ENCODE data around the gene MUC6. TPM values are rescaled to one million over a fixed set of nuclear protein-coding genes. Genes with fewer than 3 reads are reported as not detected.

The MUC6 gene
- total RNA-seq, 1 experiment from 2014 or later: not detected

DNA sequence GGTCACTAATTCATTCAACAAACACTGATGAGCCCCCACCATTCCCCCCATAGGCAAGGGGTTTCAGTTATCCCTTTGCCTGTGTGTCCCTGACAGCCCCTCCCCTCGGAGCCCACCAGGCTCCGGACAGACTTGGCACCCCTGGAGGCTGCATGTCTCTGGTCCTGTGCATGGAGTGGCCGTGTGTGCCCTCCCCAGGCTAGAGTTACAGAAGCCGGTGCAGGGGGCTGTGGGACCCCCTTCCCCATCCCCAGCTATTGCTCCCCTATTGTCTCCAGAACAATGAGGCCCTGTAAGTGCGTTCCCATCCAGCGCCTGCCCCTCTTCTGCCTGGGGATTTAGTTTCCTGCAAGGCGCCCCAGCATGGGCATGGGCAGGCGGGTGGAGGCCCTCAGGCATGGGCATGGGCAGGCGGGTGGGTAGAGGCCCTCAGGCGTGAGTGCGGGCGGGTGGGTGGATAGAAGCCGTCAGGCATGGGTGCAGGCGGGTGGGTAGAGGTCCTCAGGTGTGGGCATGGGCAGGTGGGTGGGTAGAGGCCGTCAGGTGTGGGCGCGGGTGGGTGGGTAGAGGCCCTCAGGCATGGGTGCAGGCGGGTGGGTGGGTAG, 39.6 kb upstream of the MUC6 start:
- no peak overlapping the region for H2BK120ac ChIP-seq (ENCODE audit: low read depth, low read length, poor library complexity, severe bottlenecking)
- no peak overlapping the region for H3K27ac ChIP-seq (ENCODE audit: insufficient read length, low read depth, low read length)
- no peak overlapping the region for H3K18ac ChIP-seq (ENCODE audit: insufficient read length, low read depth, low read length)
- peaks cover 3 to 5% of the 10 kb centered on the region in 2 experiments; a peak in 3 of 4 replicates for H3K4me1 Mint-ChIP-seq
- no peak overlapping the region for H3K56ac ChIP-seq (ENCODE audit: insufficient read length, low read depth, low read length)
- no peaks in the 10 kb centered on the region for H4K20me1 ChIP-seq (ENCODE audit: control insufficient read depth, insufficient read depth, insufficient read length)
- no peaks in the 10 kb centered on the region for H3K27me3 ChIP-seq (ENCODE audit: insufficient read depth, low read length)
- H3K4ac ChIP-seq (ENCODE audit: low read depth, low read length): no peak overlapping the region
- DNase-seq: no peak
- H2BK12ac ChIP-seq (ENCODE audit: insufficient read length, low read depth, low read length): no peak overlapping the region
- WGBS (ENCODE audit: extremely low coverage, insufficient read length, low lambda C conversion rate): no CpG with 5 or more reads among the region's 18 CpGs
- no peak overlapping the region for H3K23ac ChIP-seq (ENCODE audit: insufficient read length, low read depth, low read length)
- no peaks in the 10 kb centered on the region for H3K79me1 ChIP-seq (ENCODE audit: insufficient read depth, low read depth, low read length, poor library complexity, severe bottlenecking)
- no peaks in the 10 kb centered on the region for H3K4me1 ChIP-seq (ENCODE audit: insufficient read depth, low read length)
- H2AFZ ChIP-seq (ENCODE audit: low read length): no peak overlapping the region
- H2BK15ac ChIP-seq (ENCODE audit: low read depth, low read length): no peak overlapping the region
- H3K27ac Mint-ChIP-seq: no peak overlapping the region
- H2BK20ac ChIP-seq (ENCODE audit: low read depth, low read length, poor library complexity, severe bottlenecking): no peak overlapping the region
- H3K27me3 Mint-ChIP-seq (ENCODE audit: low read depth): no peaks in the 10 kb centered on the region
- H3K4me3 Mint-ChIP-seq: no peak overlapping the region
- no peak overlapping the region for H4K91ac ChIP-seq (ENCODE audit: insufficient read length, low read depth, low read length)
- no peak overlapping the region for H2AK5ac ChIP-seq (ENCODE audit: insufficient read length, low read length)
- no peak overlapping the region for H3K14ac ChIP-seq (ENCODE audit: insufficient read depth, low read length)
- no peaks in the 10 kb centered on the region for H3K79me2 ChIP-seq (ENCODE audit: insufficient read depth, low read length)
- no peak overlapping the region for H3T11ph ChIP-seq (ENCODE audit: low read length)
- no peak overlapping the region for H4K8ac ChIP-seq (replicated peaks; ENCODE audit: insufficient read length, low read depth, low read length)
- H3K23me2 ChIP-seq (ENCODE audit: insufficient read length, low read depth, low read length, poor library complexity, severe bottlenecking): no peaks in the 10 kb centered on the region
- TF ChIP-seq, protein P1, sequence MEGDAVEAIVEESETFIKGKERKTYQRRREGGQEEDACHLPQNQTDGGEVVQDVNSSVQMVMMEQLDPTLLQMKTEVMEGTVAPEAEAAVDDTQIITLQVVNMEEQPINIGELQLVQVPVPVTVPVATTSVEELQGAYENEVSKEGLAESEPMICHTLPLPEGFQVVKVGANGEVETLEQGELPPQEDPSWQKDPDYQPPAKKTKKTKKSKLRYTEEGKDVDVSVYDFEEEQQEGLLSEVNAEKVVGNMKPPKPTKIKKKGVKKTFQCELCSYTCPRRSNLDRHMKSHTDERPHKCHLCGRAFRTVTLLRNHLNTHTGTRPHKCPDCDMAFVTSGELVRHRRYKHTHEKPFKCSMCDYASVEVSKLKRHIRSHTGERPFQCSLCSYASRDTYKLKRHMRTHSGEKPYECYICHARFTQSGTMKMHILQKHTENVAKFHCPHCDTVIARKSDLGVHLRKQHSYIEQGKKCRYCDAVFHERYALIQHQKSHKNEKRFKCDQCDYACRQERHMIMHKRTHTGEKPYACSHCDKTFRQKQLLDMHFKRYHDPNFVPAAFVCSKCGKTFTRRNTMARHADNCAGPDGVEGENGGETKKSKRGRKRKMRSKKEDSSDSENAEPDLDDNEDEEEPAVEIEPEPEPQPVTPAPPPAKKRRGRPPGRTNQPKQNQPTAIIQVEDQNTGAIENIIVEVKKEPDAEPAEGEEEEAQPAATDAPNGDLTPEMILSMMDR (conservative IDR thresholded peaks at IDR 0.05): no peak
- H4K5ac ChIP-seq (ENCODE audit: insufficient read length, low read depth, low read length): no peak overlapping the region
- H3K36me3 Mint-ChIP-seq (ENCODE audit: insufficient read depth in 1 of 3, low read depth in 3 of 3): no peaks in the 10 kb centered on the region
- H3K4me2 ChIP-seq (ENCODE audit: insufficient read depth, insufficient read length, low read length): no peak overlapping the region
- H2BK5ac ChIP-seq (ENCODE audit: insufficient read length, low read length): no peak overlapping the region
- no peaks in the 10 kb centered on the region for H3K9me3 ChIP-seq (ENCODE audit: control insufficient read depth, low read depth, low read length)
- H3K9ac ChIP-seq (ENCODE audit: extremely low read depth, insufficient read length, low read length): no peak overlapping the region
- no peaks in the 10 kb centered on the region for H3K9me3 Mint-ChIP-seq

All from H9 (cell line).